DND-41 (cell line): Measurements from ENCODE around the gene AGFG2.

ENCODE experiments used
- ATAC-seq: fragments of 200-7000 bp; cut with Tn5 transposase; 3 replicates; pipeline ENCODE4 v1.9.1; 2021; ENCODE audit warnings: low read depth; ENCODE audit not compliant: insufficient read depth
- DNase-seq: peaks from one replicate; pipeline ENCODE4 v3.0.0-alpha.2; 2020
- H2AFZ ChIP-seq: 2 replicates; pipeline ENCODE4 v1.6.0; 2012; ENCODE audit warnings: low read depth, low read length
- H3K27ac ChIP-seq: 2 replicates; pipeline ENCODE4 v1.5.1; 2012; ENCODE audit warnings: low read length, inconsistent platforms
- H3K27me3 ChIP-seq: fragments of 200-600 bp; sonication (generic); 2 replicates; pipeline ENCODE4 v1.6.0; 2012; ENCODE audit warnings: low read length, mild to moderate bottlenecking, inconsistent platforms; ENCODE audit not compliant: insufficient read depth, poor library complexity
- H3K36me3 ChIP-seq: 2 replicates; pipeline ENCODE4 v1.5.1; 2012; ENCODE audit warnings: low read length, inconsistent platforms; ENCODE audit not compliant: insufficient read depth
- H3K4me1 ChIP-seq: 2 replicates; pipeline ENCODE4 v1.5.1; 2012; ENCODE audit warnings: mild to moderate bottlenecking, low read length; ENCODE audit not compliant: insufficient read depth
- H3K4me2 ChIP-seq: 2 replicates; pipeline ENCODE4 v1.6.0; 2012; ENCODE audit warnings: mild to moderate bottlenecking, moderate library complexity, low read length, inconsistent platforms; ENCODE audit not compliant: insufficient read depth
- H3K4me3 ChIP-seq, 2 experiments: fragments of 200-600 bp in 1 of 2; shearing (Covaris generic) in 1 of 2; 2 replicates each; pipeline ENCODE4 v1.5.1; 2012 to 2016; ENCODE audit warnings: inconsistent platforms in 2 of 2, low read length in 2 of 2, mild to moderate bottlenecking in 2 of 2, low read depth in 1 of 2, moderate library complexity in 1 of 2
- H3K79me2 ChIP-seq: 2 replicates; pipeline ENCODE4 v1.6.0; 2012; ENCODE audit warnings: low read length, inconsistent platforms; ENCODE audit not compliant: insufficient read depth
- H3K9ac ChIP-seq: 2 replicates; pipeline ENCODE4 v1.6.0; 2012; ENCODE audit warnings: low read depth, mild to moderate bottlenecking, inconsistent platforms, low read length, moderate library complexity
- H3K9me3 ChIP-seq: 2 replicates; pipeline ENCODE4 v1.5.1; 2012; ENCODE audit warnings: low read length, moderate library complexity, mild to moderate bottlenecking, inconsistent platforms; ENCODE audit not compliant: insufficient read depth, severe bottlenecking
- H4K20me1 ChIP-seq: 2 replicates; pipeline ENCODE4 v1.6.0; 2012; ENCODE audit warnings: low read length; ENCODE audit not compliant: insufficient read depth
- EZH2 ChIP-seq: IDR thresholded peaks from 3 replicates; pipeline ENCODE4 v1.6.1; 2012; ENCODE audit warnings: borderline replicate concordance, low read depth, mild to moderate bottlenecking, moderate library complexity, low read length, inconsistent platforms; ENCODE audit not compliant: severe bottlenecking
- TF ChIP-seq, protein P1 (sequence below): IDR thresholded peaks from 2 replicates; pipeline ENCODE4 v1.5.1; 2012; ENCODE audit warnings: borderline replicate concordance, low read length, moderate library complexity, mild to moderate bottlenecking; ENCODE audit not compliant: poor library complexity, severe bottlenecking; ENCODE audit errors: extremely low read depth

The AGFG2 gene

DNA sequence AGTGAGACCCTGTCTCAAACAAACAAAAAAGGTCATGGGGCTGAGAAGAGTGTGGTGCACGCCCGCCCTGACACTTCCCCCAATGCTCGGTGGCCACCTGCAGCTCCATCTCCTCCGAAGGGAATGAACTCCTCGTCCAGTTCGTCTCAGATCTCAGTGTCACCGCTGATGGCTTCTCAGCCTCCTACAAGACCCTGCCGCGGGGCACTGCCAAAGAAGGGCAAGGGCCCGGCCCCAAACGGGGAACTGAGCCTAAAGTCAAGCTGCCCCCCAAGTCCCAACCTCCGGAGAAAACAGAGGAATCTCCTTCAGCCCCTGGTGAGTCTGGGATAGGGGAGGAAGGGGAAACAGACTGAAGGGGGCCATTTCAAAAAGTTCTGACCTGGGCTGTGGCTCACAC lies 67.3 kb downstream of the AGFG2 start:
- no peak overlapping the region for H3K4me2 ChIP-seq
- H3K4me3 ChIP-seq, result no peak overlapping the region
- no peak for ATAC-seq
- no peak for TF ChIP-seq EZH2
- TF ChIP-seq, protein P1, sequence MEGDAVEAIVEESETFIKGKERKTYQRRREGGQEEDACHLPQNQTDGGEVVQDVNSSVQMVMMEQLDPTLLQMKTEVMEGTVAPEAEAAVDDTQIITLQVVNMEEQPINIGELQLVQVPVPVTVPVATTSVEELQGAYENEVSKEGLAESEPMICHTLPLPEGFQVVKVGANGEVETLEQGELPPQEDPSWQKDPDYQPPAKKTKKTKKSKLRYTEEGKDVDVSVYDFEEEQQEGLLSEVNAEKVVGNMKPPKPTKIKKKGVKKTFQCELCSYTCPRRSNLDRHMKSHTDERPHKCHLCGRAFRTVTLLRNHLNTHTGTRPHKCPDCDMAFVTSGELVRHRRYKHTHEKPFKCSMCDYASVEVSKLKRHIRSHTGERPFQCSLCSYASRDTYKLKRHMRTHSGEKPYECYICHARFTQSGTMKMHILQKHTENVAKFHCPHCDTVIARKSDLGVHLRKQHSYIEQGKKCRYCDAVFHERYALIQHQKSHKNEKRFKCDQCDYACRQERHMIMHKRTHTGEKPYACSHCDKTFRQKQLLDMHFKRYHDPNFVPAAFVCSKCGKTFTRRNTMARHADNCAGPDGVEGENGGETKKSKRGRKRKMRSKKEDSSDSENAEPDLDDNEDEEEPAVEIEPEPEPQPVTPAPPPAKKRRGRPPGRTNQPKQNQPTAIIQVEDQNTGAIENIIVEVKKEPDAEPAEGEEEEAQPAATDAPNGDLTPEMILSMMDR, result no peak
- no peak overlapping the region for H3K9ac ChIP-seq
- H2AFZ ChIP-seq, result no peak overlapping the region
- peaks cover 5% of the 10 kb centered on the region; the same call in 1 of the 2 replicates for H3K36me3 ChIP-seq
- no peak for DNase-seq
- no peaks in the 10 kb centered on the region; the same call in 1 of the 2 replicates for H4K20me1 ChIP-seq
- H3K27me3 ChIP-seq, result no peaks in the 10 kb centered on the region
- no peaks in the 10 kb centered on the region for H3K9me3 ChIP-seq
- H3K79me2 ChIP-seq, result no peaks in the 10 kb centered on the region
- H3K27ac ChIP-seq, result no peak overlapping the region
- peaks cover 33% of the 10 kb centered on the region for H3K4me1 ChIP-seq

DNA sequence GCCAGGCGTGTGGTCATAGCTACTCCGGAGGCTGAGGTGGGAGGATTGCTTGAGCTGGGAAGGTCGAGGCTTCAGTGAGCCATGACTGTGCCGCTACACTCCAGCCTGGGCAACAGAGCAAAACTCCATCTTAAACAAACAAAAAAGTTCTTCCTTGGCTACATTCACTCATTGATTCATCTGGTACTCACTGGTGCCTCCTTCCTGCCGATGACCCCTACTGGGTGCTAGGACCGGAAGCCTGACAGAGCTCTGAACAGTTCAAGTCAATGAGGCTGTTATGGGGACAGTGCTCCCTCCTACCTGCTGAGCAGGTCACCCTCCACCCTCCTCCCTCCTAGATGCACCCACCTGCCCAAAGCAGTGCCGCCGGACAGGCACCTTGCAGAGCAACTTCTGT lies 68.1 kb downstream of the AGFG2 start:
- H3K4me2 ChIP-seq, result no peak overlapping the region
- H4K20me1 ChIP-seq, result no peaks in the 10 kb centered on the region; the same call in 1 of the 2 replicates
- no peaks in the 10 kb centered on the region for H3K79me2 ChIP-seq
- no peak for TF ChIP-seq EZH2
- TF ChIP-seq, protein P1, result no peak
- H2AFZ ChIP-seq, result no peak overlapping the region
- no peak overlapping the region for H3K4me3 ChIP-seq
- H3K36me3 ChIP-seq, result peaks cover 5% of the 10 kb centered on the region; the same call in 1 of the 2 replicates
- H3K9me3 ChIP-seq, result no peaks in the 10 kb centered on the region
- no peak overlapping the region for H3K27ac ChIP-seq
- H3K9ac ChIP-seq, result no peak overlapping the region
- ATAC-seq (no peak), DNase-seq (no peak)
- peaks cover 36% of the 10 kb centered on the region for H3K4me1 ChIP-seq
- no peaks in the 10 kb centered on the region for H3K27me3 ChIP-seq

- Histone ChIP-seq H3K4me2 (no peak overlapping the region), H3K27me3 (no peaks in the 10 kb centered on the region), H3K4me3 (no peak overlapping the region), H3K79me2 (peaks cover 5% of the 10 kb centered on the region; the same call in 1 of the 2 replicates), H3K27ac (no peak overlapping the region), H3K9ac (no peak overlapping the region), H4K20me1 (no peaks in the 10 kb centered on the region; the same call in 1 of the 2 replicates), H3K4me1 (peaks cover 29% of the 10 kb centered on the region), H3K9me3 (no peaks in the 10 kb centered on the region), H3K36me3 (peaks cover 5% of the 10 kb centered on the region; the same call in 1 of the 2 replicates), H2AFZ (no peak overlapping the region)
- DNase-seq (no peak), ATAC-seq (no peak)
- TF ChIP-seq, protein P1, result no peak
- TF ChIP-seq EZH2, result no peak
These were observed 71.0 kb downstream of the AGFG2 start for GRCh38 chr7:100609958-100610357.
